HepG2 (cell line): ENCODE measurements around the gene BMAL1.

ENCODE experiments used
- FOSL2 ChIP-seq: sonication (generic); formaldehyde crosslinking; IDR thresholded peaks from 2 replicates; pipeline ENCODE4 v1.4.0; 2020; ENCODE audit warnings: missing genetic modification reagents
- HMG20A ChIP-seq: IDR thresholded peaks from 2 replicates; pipeline ENCODE4 v1.6.1; 2016; ENCODE audit warnings: borderline replicate concordance
- NCOA2 ChIP-seq: sonication (generic); formaldehyde crosslinking; IDR thresholded peaks from 2 replicates; pipeline ENCODE4 v1.8.0; 2022; ENCODE audit warnings: inconsistent platforms
- ZNF33A ChIP-seq: sonication (generic); formaldehyde crosslinking; IDR thresholded peaks from 2 replicates; pipeline ENCODE4 v1.5.1; 2020; ENCODE audit warnings: missing genetic modification reagents, mild to moderate bottlenecking, moderate library complexity, borderline replicate concordance

DNA sequence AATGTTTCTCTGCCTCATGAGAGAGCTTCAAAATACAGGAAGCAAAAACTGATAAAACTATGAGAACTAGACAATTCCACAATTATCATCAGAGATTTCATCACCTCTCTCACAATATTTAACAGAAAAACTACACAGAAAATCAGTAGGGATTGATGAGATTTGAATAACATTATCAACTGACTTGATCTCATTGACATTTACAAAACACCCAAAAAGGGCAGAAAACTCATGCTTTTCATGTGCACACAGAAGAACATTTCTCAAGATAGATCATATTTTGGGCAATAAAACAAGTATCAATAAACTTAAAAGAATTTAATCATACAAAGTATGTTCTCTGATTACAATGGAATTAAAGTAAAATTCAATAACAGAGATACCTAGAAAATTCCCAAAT lies 149.8 kb downstream of the BMAL1 start:
- TF ChIP-seq HMG20A (no peak), ZNF33A (no peak), NCOA2 (CRISPR knock-in tag) (no peak), FOSL2 (CRISPR knock-in tag) (no peak)
